Measurements from ENCODE around the gene NEK9. TPM values are rescaled to one million over a fixed set of nuclear protein-coding genes. Genes with fewer than 3 reads are reported as not detected.
A peak's percentile ranks its signal among the peaks of the same experiment; 100 is the strongest.

NEK9 gene
- total and polyA plus RNA-seq, 10 of the 15 experiments (the other 5 are each of a cell fraction or from before 2014, with no cell fraction given), result 6.0 to 78.8 (median 44.7) TPM

DNA sequence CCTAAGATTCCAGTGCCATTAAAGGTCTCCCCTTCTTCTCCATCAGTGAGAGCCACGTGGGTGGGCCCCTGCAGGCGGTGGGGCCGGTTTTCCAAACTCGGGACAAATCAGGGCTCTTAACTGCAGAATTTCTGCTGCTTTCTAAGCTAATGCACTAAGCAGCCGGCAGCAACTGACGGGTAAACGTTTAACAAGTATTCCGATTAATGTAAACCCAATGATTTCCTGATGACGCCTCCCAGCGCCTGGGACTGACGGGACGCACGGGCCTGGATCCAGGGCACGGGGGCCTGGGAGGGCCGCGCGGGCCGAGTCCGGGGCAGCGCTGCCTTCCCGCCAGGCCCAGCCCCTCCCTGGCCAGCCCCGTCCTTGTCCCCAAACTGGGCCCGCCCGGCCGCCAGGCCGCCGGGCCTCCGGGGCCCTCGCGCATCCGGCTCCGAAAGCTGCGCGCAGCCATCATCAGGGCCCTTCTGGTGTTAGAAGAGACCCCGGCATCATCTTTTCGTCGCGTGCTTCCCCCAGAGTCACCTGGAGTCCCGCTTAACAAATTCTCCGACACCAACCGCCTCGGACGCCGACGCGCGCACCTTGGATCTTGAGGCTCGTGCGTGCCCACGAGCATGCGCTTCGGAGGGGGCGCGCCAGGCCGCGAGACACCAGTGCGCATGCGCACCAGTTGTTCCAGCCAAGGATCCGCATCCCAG lies 75.8 kb downstream of the NEK9 start, which contains the start of gene MLH3 (continued):
- TF ChIP-seq, protein P1, sequence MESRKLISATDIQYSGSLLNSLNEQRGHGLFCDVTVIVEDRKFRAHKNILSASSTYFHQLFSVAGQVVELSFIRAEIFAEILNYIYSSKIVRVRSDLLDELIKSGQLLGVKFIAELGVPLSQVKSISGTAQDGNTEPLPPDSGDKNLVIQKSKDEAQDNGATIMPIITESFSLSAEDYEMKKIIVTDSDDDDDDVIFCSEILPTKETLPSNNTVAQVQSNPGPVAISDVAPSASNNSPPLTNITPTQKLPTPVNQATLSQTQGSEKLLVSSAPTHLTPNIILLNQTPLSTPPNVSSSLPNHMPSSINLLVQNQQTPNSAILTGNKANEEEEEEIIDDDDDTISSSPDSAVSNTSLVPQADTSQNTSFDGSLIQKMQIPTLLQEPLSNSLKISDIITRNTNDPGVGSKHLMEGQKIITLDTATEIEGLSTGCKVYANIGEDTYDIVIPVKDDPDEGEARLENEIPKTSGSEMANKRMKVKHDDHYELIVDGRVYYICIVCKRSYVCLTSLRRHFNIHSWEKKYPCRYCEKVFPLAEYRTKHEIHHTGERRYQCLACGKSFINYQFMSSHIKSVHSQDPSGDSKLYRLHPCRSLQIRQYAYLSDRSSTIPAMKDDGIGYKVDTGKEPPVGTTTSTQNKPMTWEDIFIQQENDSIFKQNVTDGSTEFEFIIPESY (IDR thresholded peaks at IDR 0.05), result no peak
- TF ChIP-seq NFYB (IDR thresholded peaks at IDR 0.05; ENCODE audit: insufficient read depth, low read depth, low read length) (no peak), BCL11A (IDR thresholded peaks at IDR 0.05; ENCODE audit: low read depth, low read length) (no peak), CBFB (IDR thresholded peaks at IDR 0.05; ENCODE audit: low read depth) (no peak), KDM1A (IDR thresholded peaks at IDR 0.05; ENCODE audit: borderline replicate concordance) (no peak), CHD2 (IDR thresholded peaks at IDR 0.05; ENCODE audit: borderline replicate concordance, low read depth, low read length) (no peak), RFX5 (IDR thresholded peaks at IDR 0.05; ENCODE audit: low read depth, low read length) (no peak), NFIC (IDR thresholded peaks at IDR 0.05; ENCODE audit: low read depth, low read length) (no peak; the same call in 1 of the 2 replicates), LARP7 (IDR thresholded peaks at IDR 0.05) (peak; percentile 89), FOXM1 (IDR thresholded peaks at IDR 0.05; ENCODE audit: low read depth, low read length) (no peak), BHLHE40 (IDR thresholded peaks at IDR 0.05; ENCODE audit: borderline replicate concordance in 1 of 2, low read depth in 2 of 2, low read length in 1 of 2) (peak; percentile 41 to 85; a peak in 3 of 4 replicates), EED (IDR thresholded peaks at IDR 0.05; ENCODE audit: low read depth) (peak; percentile 36; the same call in 1 of the 2 replicates), CHD4 (IDR thresholded peaks at IDR 0.05) (no peak)
- TF ChIP-seq, protein P2, sequence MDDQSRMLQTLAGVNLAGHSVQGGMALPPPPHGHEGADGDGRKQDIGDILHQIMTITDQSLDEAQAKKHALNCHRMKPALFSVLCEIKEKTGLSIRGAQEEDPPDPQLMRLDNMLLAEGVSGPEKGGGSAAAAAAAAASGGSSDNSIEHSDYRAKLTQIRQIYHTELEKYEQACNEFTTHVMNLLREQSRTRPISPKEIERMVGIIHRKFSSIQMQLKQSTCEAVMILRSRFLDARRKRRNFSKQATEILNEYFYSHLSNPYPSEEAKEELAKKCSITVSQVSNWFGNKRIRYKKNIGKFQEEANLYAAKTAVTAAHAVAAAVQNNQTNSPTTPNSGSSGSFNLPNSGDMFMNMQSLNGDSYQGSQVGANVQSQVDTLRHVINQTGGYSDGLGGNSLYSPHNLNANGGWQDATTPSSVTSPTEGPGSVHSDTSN (IDR thresholded peaks at IDR 0.05; ENCODE audit: insufficient replicate concordance, low read depth, low read length), result no peak
- TF ChIP-seq, protein P3, sequence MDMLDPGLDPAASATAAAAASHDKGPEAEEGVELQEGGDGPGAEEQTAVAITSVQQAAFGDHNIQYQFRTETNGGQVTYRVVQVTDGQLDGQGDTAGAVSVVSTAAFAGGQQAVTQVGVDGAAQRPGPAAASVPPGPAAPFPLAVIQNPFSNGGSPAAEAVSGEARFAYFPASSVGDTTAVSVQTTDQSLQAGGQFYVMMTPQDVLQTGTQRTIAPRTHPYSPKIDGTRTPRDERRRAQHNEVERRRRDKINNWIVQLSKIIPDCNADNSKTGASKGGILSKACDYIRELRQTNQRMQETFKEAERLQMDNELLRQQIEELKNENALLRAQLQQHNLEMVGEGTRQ (IDR thresholded peaks at IDR 0.05; ENCODE audit: borderline replicate concordance, low read depth, low read length), result no peak
- TF ChIP-seq, protein P4, sequence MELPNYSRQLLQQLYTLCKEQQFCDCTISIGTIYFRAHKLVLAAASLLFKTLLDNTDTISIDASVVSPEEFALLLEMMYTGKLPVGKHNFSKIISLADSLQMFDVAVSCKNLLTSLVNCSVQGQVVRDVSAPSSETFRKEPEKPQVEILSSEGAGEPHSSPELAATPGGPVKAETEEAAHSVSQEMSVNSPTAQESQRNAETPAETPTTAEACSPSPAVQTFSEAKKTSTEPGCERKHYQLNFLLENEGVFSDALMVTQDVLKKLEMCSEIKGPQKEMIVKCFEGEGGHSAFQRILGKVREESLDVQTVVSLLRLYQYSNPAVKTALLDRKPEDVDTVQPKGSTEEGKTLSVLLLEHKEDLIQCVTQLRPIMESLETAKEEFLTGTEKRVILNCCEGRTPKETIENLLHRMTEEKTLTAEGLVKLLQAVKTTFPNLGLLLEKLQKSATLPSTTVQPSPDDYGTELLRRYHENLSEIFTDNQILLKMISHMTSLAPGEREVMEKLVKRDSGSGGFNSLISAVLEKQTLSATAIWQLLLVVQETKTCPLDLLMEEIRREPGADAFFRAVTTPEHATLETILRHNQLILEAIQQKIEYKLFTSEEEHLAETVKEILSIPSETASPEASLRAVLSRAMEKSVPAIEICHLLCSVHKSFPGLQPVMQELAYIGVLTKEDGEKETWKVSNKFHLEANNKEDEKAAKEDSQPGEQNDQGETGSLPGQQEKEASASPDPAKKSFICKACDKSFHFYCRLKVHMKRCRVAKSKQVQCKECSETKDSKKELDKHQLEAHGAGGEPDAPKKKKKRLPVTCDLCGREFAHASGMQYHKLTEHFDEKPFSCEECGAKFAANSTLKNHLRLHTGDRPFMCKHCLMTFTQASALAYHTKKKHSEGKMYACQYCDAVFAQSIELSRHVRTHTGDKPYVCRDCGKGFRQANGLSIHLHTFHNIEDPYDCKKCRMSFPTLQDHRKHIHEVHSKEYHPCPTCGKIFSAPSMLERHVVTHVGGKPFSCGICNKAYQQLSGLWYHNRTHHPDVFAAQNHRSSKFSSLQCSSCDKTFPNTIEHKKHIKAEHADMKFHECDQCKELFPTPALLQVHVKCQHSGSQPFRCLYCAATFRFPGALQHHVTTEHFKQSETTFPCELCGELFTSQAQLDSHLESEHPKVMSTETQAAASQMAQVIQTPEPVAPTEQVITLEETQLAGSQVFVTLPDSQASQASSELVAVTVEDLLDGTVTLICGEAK (IDR thresholded peaks at IDR 0.05; ENCODE audit: borderline replicate concordance), result 0 out of 2 replicates have a peak, but pooled peaks have one; percentile 8
- TF ChIP-seq, protein P5, sequence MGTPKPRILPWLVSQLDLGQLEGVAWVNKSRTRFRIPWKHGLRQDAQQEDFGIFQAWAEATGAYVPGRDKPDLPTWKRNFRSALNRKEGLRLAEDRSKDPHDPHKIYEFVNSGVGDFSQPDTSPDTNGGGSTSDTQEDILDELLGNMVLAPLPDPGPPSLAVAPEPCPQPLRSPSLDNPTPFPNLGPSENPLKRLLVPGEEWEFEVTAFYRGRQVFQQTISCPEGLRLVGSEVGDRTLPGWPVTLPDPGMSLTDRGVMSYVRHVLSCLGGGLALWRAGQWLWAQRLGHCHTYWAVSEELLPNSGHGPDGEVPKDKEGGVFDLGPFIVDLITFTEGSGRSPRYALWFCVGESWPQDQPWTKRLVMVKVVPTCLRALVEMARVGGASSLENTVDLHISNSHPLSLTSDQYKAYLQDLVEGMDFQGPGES (IDR thresholded peaks at IDR 0.05), result 0 out of 2 replicates have a peak, but pooled peaks have one; percentile 5
